GM19452 (cell line): ENCODE results near the gene CNIH3.

Source experiments
- ATAC-seq: cut with Tn5 transposase; IDR thresholded peaks from one replicate; pipeline ENCODE4 v1.9.1; 2021; ENCODE audit not compliant: unreplicated experiment

Gene CNIH3

GRCh38 chr1:224640587-224640986 lies 24.5 kb downstream of the CNIH3 start:
- no peak for ATAC-seq

GRCh38 chr1:224641030-224641429 lies 24.9 kb downstream of the CNIH3 start:
- no peak for ATAC-seq

- no peak for ATAC-seq
These were observed 27.5 kb downstream of the CNIH3 start for GRCh38 chr1:224643653-224644052.

GRCh38 chr1:224644553-224645154 lies 28.5 kb downstream of the CNIH3 start:
- ATAC-seq: peak; percentile 66

- ATAC-seq: no peak
These were observed 31.3 kb downstream of the CNIH3 start for GRCh38 chr1:224647449-224647848.

GRCh38 chr1:224650290-224650689 lies 34.2 kb downstream of the CNIH3 start:
- ATAC-seq: no peak

GRCh38 chr1:224651188-224651587 lies 35.1 kb downstream of the CNIH3 start:
- ATAC-seq: no peak

GRCh38 chr1:224656392-224656791 lies 40.3 kb downstream of the CNIH3 start:
- ATAC-seq: no peak

- ATAC-seq: no peak
These were observed 44.0 kb downstream of the CNIH3 start for GRCh38 chr1:224660074-224660473.

- no peak for ATAC-seq
These were observed 46.8 kb downstream of the CNIH3 start for GRCh38 chr1:224662870-224663269.

- no peak for ATAC-seq
These were observed 48.9 kb downstream of the CNIH3 start for GRCh38 chr1:224665016-224665415.

- no peak for ATAC-seq
These were observed 50.0 kb downstream of the CNIH3 start for GRCh38 chr1:224666078-224666477.

GRCh38 chr1:224666913-224667312 lies 50.8 kb downstream of the CNIH3 start:
- no peak for ATAC-seq

GRCh38 chr1:224668984-224669383 lies 52.9 kb downstream of the CNIH3 start:
- ATAC-seq: no peak

- ATAC-seq: no peak
These were observed 53.3 kb downstream of the CNIH3 start for GRCh38 chr1:224669403-224669802.

GRCh38 chr1:224670506-224670905 lies 54.4 kb downstream of the CNIH3 start:
- no peak for ATAC-seq

- no peak for ATAC-seq
These were observed 55.0 kb downstream of the CNIH3 start for GRCh38 chr1:224671076-224671475.

- ATAC-seq: no peak
These were observed 57.0 kb downstream of the CNIH3 start for GRCh38 chr1:224673141-224673540.

- ATAC-seq: no peak
These were observed 59.5 kb downstream of the CNIH3 start for GRCh38 chr1:224675590-224675989.

GRCh38 chr1:224676551-224676950 lies 60.4 kb downstream of the CNIH3 start:
- no peak for ATAC-seq

- no peak for ATAC-seq
These were observed 62.1 kb downstream of the CNIH3 start for GRCh38 chr1:224678168-224678567.

- no peak for ATAC-seq
These were observed 63.5 kb downstream of the CNIH3 start for GRCh38 chr1:224679606-224680005.

- ATAC-seq: no peak
These were observed 65.7 kb downstream of the CNIH3 start for GRCh38 chr1:224681816-224682215.
